HS-5 (cell line): ENCODE data around the gene IRF3.

Experiments used
- DNase-seq: peaks from one replicate; pipeline ENCODE4 v3.0.0-alpha.2; 2012; ENCODE audit warnings: low read depth

The IRF3 gene, protein sequence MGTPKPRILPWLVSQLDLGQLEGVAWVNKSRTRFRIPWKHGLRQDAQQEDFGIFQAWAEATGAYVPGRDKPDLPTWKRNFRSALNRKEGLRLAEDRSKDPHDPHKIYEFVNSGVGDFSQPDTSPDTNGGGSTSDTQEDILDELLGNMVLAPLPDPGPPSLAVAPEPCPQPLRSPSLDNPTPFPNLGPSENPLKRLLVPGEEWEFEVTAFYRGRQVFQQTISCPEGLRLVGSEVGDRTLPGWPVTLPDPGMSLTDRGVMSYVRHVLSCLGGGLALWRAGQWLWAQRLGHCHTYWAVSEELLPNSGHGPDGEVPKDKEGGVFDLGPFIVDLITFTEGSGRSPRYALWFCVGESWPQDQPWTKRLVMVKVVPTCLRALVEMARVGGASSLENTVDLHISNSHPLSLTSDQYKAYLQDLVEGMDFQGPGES

DNA sequence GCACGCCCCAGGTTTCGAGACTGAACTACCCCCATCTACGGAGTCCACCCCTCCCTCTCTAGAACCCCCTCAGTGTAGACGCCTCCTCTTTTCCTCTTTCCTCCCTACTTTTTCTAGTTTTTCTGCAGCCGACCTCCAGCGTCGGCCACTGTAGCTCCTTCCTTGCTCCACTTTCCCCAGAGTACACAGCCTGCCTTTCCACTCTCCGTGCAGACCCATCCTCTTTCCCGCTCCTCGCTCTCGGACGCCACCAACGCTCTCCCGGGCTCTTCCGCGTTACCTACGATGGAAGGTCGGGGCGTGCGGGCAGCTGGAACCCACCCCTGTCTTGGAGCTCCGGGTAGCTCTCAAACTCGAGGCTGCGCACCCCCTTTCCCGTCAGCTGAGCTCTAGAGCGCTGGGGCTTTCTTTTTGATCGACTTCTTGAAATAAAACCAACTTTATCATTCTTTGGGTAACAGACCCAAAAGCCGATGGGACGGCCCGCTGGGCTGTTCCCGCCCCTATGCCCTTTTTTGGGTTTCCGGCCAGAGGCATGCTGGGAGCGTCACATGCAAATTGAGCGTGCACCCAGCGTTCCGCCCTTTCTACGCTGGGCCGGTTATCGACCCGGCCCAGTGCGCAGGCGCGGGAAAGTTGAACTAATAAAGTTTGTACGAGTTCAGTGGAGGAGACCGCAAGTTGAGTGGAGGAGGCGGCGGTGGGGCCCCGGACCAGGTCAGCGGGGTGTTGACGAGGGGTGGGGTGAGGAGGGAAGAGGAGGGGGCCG lies at the start of gene IRF3, which contains the start of gene BCL2L12:
Gene IRF3 (minus strand): TSS at position 507 of the 769 bp plus-strand sequence. CDS start 1,019 bp downstream, outside the sequence.
Gene BCL2L12 (plus strand): TSS at position 583 of the 769 bp plus-strand sequence. CDS start 760 bp downstream, outside the sequence.
- DNase-seq = peak; percentile 87

- DNase-seq = no peak
Observed at GRCh38 chr19:49713236-49713845, 47.7 kb upstream of the IRF3 start.

DNA sequence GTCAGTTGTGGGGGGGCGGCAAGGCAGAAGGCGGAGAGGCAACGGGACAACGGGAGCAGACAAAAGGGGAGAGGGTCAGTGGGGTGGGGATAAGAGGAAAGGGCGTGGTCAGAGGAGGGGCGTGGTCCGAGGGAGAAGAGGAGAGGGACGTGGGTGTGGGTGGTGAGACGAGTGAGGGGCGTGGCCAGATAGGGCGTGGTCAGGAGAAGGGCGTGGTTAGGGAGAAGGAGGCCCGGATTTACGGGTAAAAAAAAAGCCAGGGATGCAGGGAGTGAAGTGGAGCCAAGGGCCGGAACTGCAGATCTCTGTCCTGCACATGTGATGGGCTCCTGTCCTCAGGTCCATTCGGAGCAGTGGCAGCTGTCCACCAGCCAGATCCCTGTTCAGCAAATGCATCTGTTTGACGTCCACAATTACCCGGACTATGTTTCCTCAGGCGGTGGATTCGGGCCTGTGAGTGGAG lies 46.8 kb upstream of the IRF3 start:
- no peak for DNase-seq

GRCh38 chr19:49710372-49710951 lies 44.8 kb upstream of the IRF3 start:
- DNase-seq = no peak

GRCh38 chr19:49705919-49706318 lies 40.3 kb upstream of the IRF3 start:
- DNase-seq = no peak

GRCh38 chr19:49704888-49705642 lies 39.4 kb upstream of the IRF3 start:
- DNase-seq = no peak

DNA sequence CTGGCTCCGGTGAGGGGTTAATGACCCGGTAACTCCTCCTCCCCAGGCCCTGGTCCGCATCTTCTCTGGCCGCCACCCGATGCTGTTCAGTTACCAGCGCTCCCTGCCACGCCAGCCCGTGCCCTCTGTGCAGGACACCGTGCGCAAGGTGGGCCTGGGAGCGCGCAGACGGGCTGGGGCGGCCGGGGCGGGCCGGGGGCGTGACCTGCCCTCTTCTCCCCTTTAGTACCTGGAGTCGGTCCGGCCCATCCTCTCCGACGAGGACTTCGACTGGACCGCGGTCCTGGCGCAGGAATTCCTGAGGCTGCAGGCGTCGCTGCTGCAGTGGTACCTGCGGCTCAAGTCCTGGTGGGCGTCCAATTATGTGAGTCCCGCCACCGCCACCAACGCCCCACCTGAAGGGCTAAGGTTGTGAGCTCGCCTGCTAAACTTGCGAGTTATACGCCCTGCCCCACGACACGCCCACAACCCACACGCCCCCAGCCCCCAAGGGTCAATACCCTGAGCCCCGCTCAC lies 35.7 kb upstream of the IRF3 start:
- no peak for DNase-seq

GRCh38 chr19:49700563-49700962 lies 34.9 kb upstream of the IRF3 start:
- DNase-seq = no peak

GRCh38 chr19:49699364-49699763 lies 33.7 kb upstream of the IRF3 start:
- DNase-seq = no peak

GRCh38 chr19:49696865-49697264 lies 31.2 kb upstream of the IRF3 start:
- no peak for DNase-seq

DNA sequence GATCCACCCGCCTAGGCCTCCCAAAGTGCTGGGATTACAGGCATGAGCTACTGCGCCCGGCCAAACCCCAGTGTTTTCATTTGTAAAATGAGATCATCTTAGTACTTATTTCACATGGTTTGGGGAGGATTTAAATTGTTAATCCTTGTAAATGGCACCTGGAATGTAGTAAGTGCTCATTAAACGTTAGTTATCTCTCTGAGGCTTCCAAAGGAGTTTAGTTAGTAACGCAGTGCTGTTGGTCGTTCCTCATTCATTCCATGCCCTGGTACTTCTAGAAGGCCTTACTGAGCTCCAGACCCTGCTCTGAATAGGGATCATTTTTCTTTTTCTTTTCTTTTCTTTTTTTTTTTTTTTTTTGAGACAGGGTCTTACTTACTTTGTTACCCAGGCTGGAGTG lies 30.5 kb upstream of the IRF3 start:
- DNase-seq = no peak

- DNase-seq = no peak
Observed at GRCh38 chr19:49692147-49692506, 26.5 kb upstream of the IRF3 start.

DNA sequence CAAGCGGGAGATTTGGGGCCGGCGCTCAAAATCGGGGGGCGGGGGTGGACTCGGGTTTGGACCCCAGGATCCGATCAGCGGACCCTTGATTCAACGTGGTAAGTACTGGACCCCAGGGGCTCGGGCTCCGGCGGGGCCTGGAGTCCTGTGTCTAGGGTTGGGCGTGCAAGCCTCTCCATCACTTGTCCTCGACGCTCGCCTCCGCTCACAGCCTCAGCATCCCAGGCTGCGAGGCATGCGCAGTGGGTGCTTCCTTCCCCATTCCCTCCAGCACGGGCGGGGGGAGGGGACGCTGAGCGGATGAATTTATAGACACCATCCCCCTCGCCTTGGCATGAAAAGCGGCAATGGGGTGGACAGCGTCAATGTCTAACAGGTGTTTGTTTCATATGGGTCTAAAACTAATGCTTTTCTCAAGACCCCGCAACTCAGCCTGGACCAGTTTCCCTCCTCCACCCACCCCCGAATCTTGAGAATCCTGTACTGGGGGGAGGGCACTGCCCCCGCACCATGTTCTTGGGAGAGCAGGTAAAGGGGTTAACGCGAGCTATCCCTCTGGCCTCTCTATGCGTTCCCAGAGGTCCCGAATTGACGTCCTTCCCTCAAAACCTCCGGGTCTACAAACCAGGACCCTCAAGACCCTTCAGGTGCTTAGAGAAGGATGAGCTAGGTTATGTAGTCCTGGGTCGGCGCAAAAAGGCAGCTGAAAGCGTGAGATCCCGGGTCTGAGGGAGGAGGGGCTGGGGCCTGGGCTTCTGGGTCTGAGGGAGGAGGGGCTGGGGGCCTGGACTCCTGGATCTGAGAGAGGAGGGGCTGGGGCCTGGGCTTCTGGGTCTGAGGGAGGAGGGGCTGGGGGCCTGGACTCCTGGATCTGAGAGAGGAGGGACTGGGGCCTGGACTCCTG lies 25.8 kb upstream of the IRF3 start:
- DNase-seq = no peak

DNA sequence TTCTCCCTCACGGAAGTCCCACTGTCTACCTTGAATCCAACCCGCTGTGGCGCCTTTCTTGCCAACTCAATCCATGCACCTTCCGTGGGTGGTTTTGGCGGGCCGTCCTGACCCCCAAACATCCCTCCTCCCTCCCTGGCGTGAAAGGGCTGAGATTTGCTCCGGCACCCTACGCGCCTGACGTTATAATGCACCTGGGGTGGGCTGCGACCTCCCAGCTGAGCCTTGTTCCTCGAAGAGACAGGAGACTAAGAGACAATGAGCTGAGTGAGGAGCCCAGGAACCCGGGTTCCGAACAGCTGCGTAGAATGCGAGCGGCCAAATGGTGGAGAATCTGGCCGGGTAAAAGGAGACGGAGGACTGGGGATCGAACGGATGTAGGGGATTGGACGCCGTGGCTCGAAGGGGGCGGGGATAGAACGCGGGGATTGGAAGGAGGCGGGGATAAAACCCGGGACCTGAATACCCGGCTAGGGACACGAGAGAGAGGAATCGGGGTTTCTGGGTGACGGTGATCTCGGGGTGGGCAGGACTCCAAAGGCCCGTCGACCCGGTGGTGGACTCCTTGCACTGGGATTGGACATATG lies 25.1 kb upstream of the IRF3 start, which contains the start of gene CPT1C:
Gene CPT1C (plus strand): TSS at position 461 of the 587 bp plus-strand sequence. CDS start 1,137 bp downstream, outside the sequence.
- no peak for DNase-seq

DNA sequence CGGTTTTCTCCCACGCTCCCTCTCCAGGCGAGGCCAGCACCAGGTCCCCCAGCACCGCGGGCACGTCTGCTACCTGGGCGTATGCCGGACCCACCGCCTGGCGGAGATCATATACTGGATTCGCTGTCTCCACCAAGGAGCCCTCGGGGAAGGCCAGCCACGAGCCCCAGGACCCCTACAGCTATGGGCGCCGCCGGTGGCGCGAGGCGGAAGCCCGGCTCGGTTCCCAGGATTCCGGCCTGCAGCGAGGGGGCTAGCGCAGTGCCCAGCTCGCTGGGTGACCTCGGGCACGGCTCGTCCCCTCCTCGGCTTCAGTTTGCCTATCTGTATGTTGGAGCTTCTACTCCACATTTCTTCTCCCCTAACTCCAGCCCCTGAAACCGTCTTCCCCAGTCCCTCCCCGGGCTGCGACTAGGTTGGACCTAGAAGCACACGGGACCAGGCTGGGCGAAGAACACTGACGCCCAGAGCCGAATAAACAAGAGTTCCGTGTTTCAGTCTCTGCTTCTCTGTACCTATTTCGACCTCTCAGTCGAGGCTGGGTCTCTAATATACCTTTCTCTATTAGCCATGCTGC lies 24.5 kb upstream of the IRF3 start:
- no peak for DNase-seq

- DNase-seq = no peak
Observed at GRCh38 chr19:49689133-49690078, 23.7 kb upstream of the IRF3 start, which contains the start of gene ADM5. TSS of gene ADM5 (plus strand) at chr19:49689594. CDS start at chr19:49689838, 244 bp downstream.

- DNase-seq = no peak
Observed at GRCh38 chr19:49688531-49689132, 23.0 kb upstream of the IRF3 start.
